Activated CD4-positive, alpha-beta T cell treated with anti-CD3 and anti-CD28 coated beads for 1 hour (primary cell): ENCODE results near the gene GNA14.
"Not testable (repeated sequence)": the region's sequence is repeated elsewhere in the genome, so short reads cannot be mapped to it uniquely, and the experiment has no call there.

Experiments
- DNase-seq: peaks from one replicate; pipeline ENCODE4 v3.0.0-alpha.2; 2020

GNA14 gene

GRCh38 chr9:77640741-77641580 lies 7.2 kb downstream of the GNA14 start:
- no peak for DNase-seq

- DNase-seq = no peak
Measured at GRCh38 chr9:77632652-77633051, 15.5 kb downstream of the GNA14 start.

GRCh38 chr9:77628864-77629263 lies 19.3 kb downstream of the GNA14 start:
- not testable (repeated sequence) for DNase-seq

GRCh38 chr9:77616191-77616590 lies 31.9 kb downstream of the GNA14 start:
- DNase-seq = no peak

- no peak for DNase-seq
Measured at GRCh38 chr9:77614645-77615044, 33.5 kb downstream of the GNA14 start.

- DNase-seq = no peak
Measured at GRCh38 chr9:77606526-77606925, 41.6 kb downstream of the GNA14 start.

GRCh38 chr9:77605449-77606220 lies 42.5 kb downstream of the GNA14 start:
- DNase-seq = no peak

- DNase-seq = no peak
Measured at GRCh38 chr9:77604316-77604715, 43.8 kb downstream of the GNA14 start.

- DNase-seq = no peak
Measured at GRCh38 chr9:77602852-77603251, 45.3 kb downstream of the GNA14 start.

- no peak for DNase-seq
Measured at GRCh38 chr9:77601476-77602099, 46.5 kb downstream of the GNA14 start.

- no peak for DNase-seq
Measured at GRCh38 chr9:77600810-77601209, 47.3 kb downstream of the GNA14 start.

- DNase-seq = no peak
Measured at GRCh38 chr9:77599492-77599891, 48.6 kb downstream of the GNA14 start.

- DNase-seq = no peak
Measured at GRCh38 chr9:77598991-77599390, 49.1 kb downstream of the GNA14 start.

- no peak for DNase-seq
Measured at GRCh38 chr9:77598524-77598923, 49.6 kb downstream of the GNA14 start.

- DNase-seq = no peak
Measured at GRCh38 chr9:77597057-77597456, 51.1 kb downstream of the GNA14 start.

GRCh38 chr9:77595426-77596095 lies 52.6 kb downstream of the GNA14 start:
- DNase-seq = no peak

- no peak for DNase-seq
Measured at GRCh38 chr9:77594963-77595362, 53.2 kb downstream of the GNA14 start.

GRCh38 chr9:77593528-77593927 lies 54.6 kb downstream of the GNA14 start:
- DNase-seq = no peak

GRCh38 chr9:77592476-77592875 lies 55.6 kb downstream of the GNA14 start:
- no peak for DNase-seq

GRCh38 chr9:77589046-77589795 lies 58.9 kb downstream of the GNA14 start:
- DNase-seq = no peak

GRCh38 chr9:77588271-77588937 lies 59.7 kb downstream of the GNA14 start:
- no peak for DNase-seq

- DNase-seq = no peak
Measured at GRCh38 chr9:77587851-77588250, 60.3 kb downstream of the GNA14 start.
